BLaER1 (cell line): ENCODE measurements around the gene USP19.

Experiments
- H3K27ac ChIP-seq: shearing (Covaris generic); formaldehyde crosslinking; 2 replicates; pipeline ENCODE4 v1.8.1; 2022
- H3K27me3 ChIP-seq: shearing (Covaris generic); formaldehyde crosslinking; 2 replicates; pipeline ENCODE4 v1.8.1; 2022
- H3K36me3 ChIP-seq: shearing (Covaris generic); formaldehyde crosslinking; 2 replicates; pipeline ENCODE4 v1.8.1; 2022
- H3K4me1 ChIP-seq: shearing (Covaris generic); formaldehyde crosslinking; 2 replicates; pipeline ENCODE4 v1.8.1; 2022
- H3K4me2 ChIP-seq: shearing (Covaris generic); formaldehyde crosslinking; 2 replicates; pipeline ENCODE4 v1.8.1; 2022
- H3K4me3 ChIP-seq: shearing (Covaris generic); formaldehyde crosslinking; 2 replicates; pipeline ENCODE4 v1.8.1; 2022
- H3K9ac ChIP-seq: shearing (Covaris generic); formaldehyde crosslinking; 2 replicates; pipeline ENCODE4 v1.8.1; 2022
- H3K9me3 ChIP-seq: shearing (Covaris generic); formaldehyde crosslinking; 2 replicates; pipeline ENCODE4 v1.8.1; 2022
- H4K20me1 ChIP-seq: shearing (Covaris generic); formaldehyde crosslinking; 2 replicates; pipeline ENCODE4 v1.8.1; 2022
- Cebpa-rat ChIP-seq: shearing (Covaris generic); IDR thresholded peaks from 2 replicates; pipeline ENCODE4 v1.8.1; 2022

USP19 gene

GRCh38 chr3:49081429-49081828 lies 39.2 kb downstream of the USP19 start:
- TF ChIP-seq Cebpa-rat, result no peak
- H3K9ac ChIP-seq, result no peak overlapping the region
- no peaks in the 10 kb centered on the region for H3K27me3 ChIP-seq
- H3K36me3 ChIP-seq, result peaks cover 83% of the 10 kb centered on the region
- H3K4me3 ChIP-seq, result no peak overlapping the region
- H3K4me2 ChIP-seq, result no peak overlapping the region
- no peaks in the 10 kb centered on the region for H3K4me1 ChIP-seq
- H3K27ac ChIP-seq, result no peak overlapping the region
- peaks cover 100% of the 10 kb centered on the region for H4K20me1 ChIP-seq
- no peaks in the 10 kb centered on the region for H3K9me3 ChIP-seq

GRCh38 chr3:49079270-49079669 lies 41.4 kb downstream of the USP19 start:
- Histone ChIP-seq H3K36me3 (peaks cover 85% of the 10 kb centered on the region), H3K4me3 (no peak overlapping the region), H3K4me2 (no peak overlapping the region), H4K20me1 (peaks cover 100% of the 10 kb centered on the region), H3K9ac (no peak overlapping the region; the same call in 1 of the 2 replicates), H3K27ac (no peak overlapping the region), H3K9me3 (no peaks in the 10 kb centered on the region), H3K4me1 (no peaks in the 10 kb centered on the region), H3K27me3 (no peaks in the 10 kb centered on the region)
- TF ChIP-seq Cebpa-rat, result no peak

- H3K4me3 ChIP-seq, result no peak overlapping the region
- H3K9ac ChIP-seq, result no peak overlapping the region
- H4K20me1 ChIP-seq, result peaks cover 100% of the 10 kb centered on the region
- H3K9me3 ChIP-seq, result no peaks in the 10 kb centered on the region
- no peaks in the 10 kb centered on the region for H3K27me3 ChIP-seq
- H3K4me1 ChIP-seq, result no peaks in the 10 kb centered on the region
- H3K36me3 ChIP-seq, result peaks cover 89% of the 10 kb centered on the region
- H3K4me2 ChIP-seq, result no peak overlapping the region
- TF ChIP-seq Cebpa-rat, result no peak
- no peak overlapping the region for H3K27ac ChIP-seq
Observed at GRCh38 chr3:49076646-49077045, 44.0 kb downstream of the USP19 start.

- no peak overlapping the region for H3K27ac ChIP-seq
- H3K36me3 ChIP-seq, result peaks cover 89% of the 10 kb centered on the region
- no peaks in the 10 kb centered on the region for H3K27me3 ChIP-seq
- H3K4me2 ChIP-seq, result no peak overlapping the region
- TF ChIP-seq Cebpa-rat, result no peak
- no peaks in the 10 kb centered on the region for H3K9me3 ChIP-seq
- H4K20me1 ChIP-seq, result peaks cover 100% of the 10 kb centered on the region
- no peak overlapping the region for H3K4me3 ChIP-seq
- no peaks in the 10 kb centered on the region for H3K4me1 ChIP-seq
- H3K9ac ChIP-seq, result no peak overlapping the region
Observed at GRCh38 chr3:49076116-49076515, 44.5 kb downstream of the USP19 start.
